Hepatocyte (in vitro differentiated cells): ENCODE data around the gene CCDC78.

Source experiments
- EZH2 ChIP-seq: fragments of 200-600 bp; sonication (generic); IDR thresholded peaks from 2 replicates; pipeline ENCODE4 v1.6.1; 2016; ENCODE audit warnings: antibody characterized with exemption, mild to moderate bottlenecking, borderline replicate concordance
- TF ChIP-seq, protein P1 (sequence below): fragments of 200-600 bp; sonication (generic); IDR thresholded peaks from 2 replicates; pipeline ENCODE4 v1.5.1; 2016; ENCODE audit warnings: antibody characterized with exemption, mild to moderate bottlenecking; ENCODE audit not compliant: poor library complexity

GRCh38 chr16:760065-760464 lies 33.8 kb upstream of the CCDC78 start:
- TF ChIP-seq, protein P1, sequence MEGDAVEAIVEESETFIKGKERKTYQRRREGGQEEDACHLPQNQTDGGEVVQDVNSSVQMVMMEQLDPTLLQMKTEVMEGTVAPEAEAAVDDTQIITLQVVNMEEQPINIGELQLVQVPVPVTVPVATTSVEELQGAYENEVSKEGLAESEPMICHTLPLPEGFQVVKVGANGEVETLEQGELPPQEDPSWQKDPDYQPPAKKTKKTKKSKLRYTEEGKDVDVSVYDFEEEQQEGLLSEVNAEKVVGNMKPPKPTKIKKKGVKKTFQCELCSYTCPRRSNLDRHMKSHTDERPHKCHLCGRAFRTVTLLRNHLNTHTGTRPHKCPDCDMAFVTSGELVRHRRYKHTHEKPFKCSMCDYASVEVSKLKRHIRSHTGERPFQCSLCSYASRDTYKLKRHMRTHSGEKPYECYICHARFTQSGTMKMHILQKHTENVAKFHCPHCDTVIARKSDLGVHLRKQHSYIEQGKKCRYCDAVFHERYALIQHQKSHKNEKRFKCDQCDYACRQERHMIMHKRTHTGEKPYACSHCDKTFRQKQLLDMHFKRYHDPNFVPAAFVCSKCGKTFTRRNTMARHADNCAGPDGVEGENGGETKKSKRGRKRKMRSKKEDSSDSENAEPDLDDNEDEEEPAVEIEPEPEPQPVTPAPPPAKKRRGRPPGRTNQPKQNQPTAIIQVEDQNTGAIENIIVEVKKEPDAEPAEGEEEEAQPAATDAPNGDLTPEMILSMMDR = no peak
- TF ChIP-seq EZH2 = no peak
